B cell (primary cell): ENCODE results near the gene MREG. TPM values are rescaled to one million over a fixed set of nuclear protein-coding genes. Genes with fewer than 3 reads are reported as not detected.

Source experiments
- ATAC-seq: fragments of 200-7000 bp; cut with Tn5 transposase; one replicate; pipeline ENCODE4 v1.10.0; 2021; ENCODE audit warnings: low read depth, mild to moderate bottlenecking, moderate number of reproducible peaks, moderate library complexity
- CTCF ChIA-PET: fragments of 350-600 bp; sonication (Branson Sonifier 250); formaldehyde crosslinking; loops from one replicate; lab custom pipeline; 2021; ENCODE audit warnings: antibody characterized with exemption, inconsistent platforms; lab: Charles Lee
- POLR2A ChIA-PET: fragments of 350-600 bp; sonication (Branson Sonifier 250); formaldehyde crosslinking; loops from one replicate; lab custom pipeline; 2021; ENCODE audit warnings: antibody characterized with exemption; lab: Charles Lee
- DNase-seq: peaks from one replicate; pipeline ENCODE4 v3.0.0; 2013
- H2AFZ ChIP-seq: 2 replicates; pipeline ENCODE4 v1.6.1; 2012; ENCODE audit warnings: mild to moderate bottlenecking, low read depth, low read length; ENCODE audit not compliant: insufficient read depth, poor library complexity, severe bottlenecking
- H3K27ac ChIP-seq, 2 donors: 1 replicate in 1 of 2; 2 replicates in 1 of 2; pipeline ENCODE4 v1.5.1; 2012 to 2013; ENCODE audit warnings: low read length in 2 of 2, mild to moderate bottlenecking in 2 of 2, moderate library complexity in 1 of 2
- H3K27me3 ChIP-seq, 4 experiments: fragments of 200-600 bp in 1 of 4; sonication (generic) in 1 of 4; replicated peaks in 1 of 4; 1 replicate in 2 of 4; 2 replicates in 2 of 4; pipeline versions ENCODE4 v1.6.1 to v1.7.0; 2013 to 2016; ENCODE audit warnings: low read length in 3 of 4, mild to moderate bottlenecking in 2 of 4, mixed read lengths in 1 of 4, moderate library complexity in 1 of 4; ENCODE audit not compliant: insufficient read depth in 4 of 4, control insufficient read depth in 3 of 4; ENCODE audit errors: control extremely low read depth in 1 of 4
- H3K36me3 ChIP-seq, 2 experiments: replicated peaks in 1 of 2; 1 replicate in 1 of 2; 2 replicates in 1 of 2; pipeline versions ENCODE4 v1.6.1 to v1.7.1; 2013; ENCODE audit warnings: low read length in 1 of 2; ENCODE audit not compliant: insufficient read depth in 2 of 2, control insufficient read depth in 1 of 2; ENCODE audit errors: control extremely low read depth in 1 of 2, extremely low read depth in 1 of 2
- H3K4me1 ChIP-seq, 2 donors: fragments of 200-600 bp in 1 of 2; sonication (generic) in 1 of 2; 1 replicate in 1 of 2; 2 replicates in 1 of 2; pipeline versions ENCODE4 v1.5.1 to v1.6.1; 2013 to 2017; ENCODE audit warnings: low read length in 2 of 2; ENCODE audit not compliant: control insufficient read depth in 2 of 2, insufficient read depth in 2 of 2
- H3K4me2 ChIP-seq: replicated peaks from 2 replicates; pipeline ENCODE3; 2012; ENCODE audit warnings: mild to moderate bottlenecking, low read depth, low read length; ENCODE audit not compliant: poor library complexity, severe bottlenecking
- H3K4me3 ChIP-seq, 5 experiments: fragments of 200-600 bp in 1 of 5; sonication (generic) in 1 of 5; 1 replicate in 3 of 5; 2 replicates in 2 of 5; pipeline versions ENCODE4 v1.5.1 to v1.7.0; 2011 to 2016; ENCODE audit warnings: low read length in 4 of 5, mild to moderate bottlenecking in 4 of 5, low read depth in 2 of 5, control low read depth in 1 of 5, moderate library complexity in 1 of 5; ENCODE audit not compliant: insufficient read depth in 1 of 5; ENCODE audit errors: control extremely low read depth in 1 of 5, extremely low read depth in 1 of 5
- H3K79me2 ChIP-seq: fragments of 200-600 bp; sonication (generic); one replicate; pipeline ENCODE4 v1.6.0; 2016; ENCODE audit warnings: low read length; ENCODE audit not compliant: control insufficient read depth, insufficient read depth
- H3K9ac ChIP-seq: fragments of 200-600 bp; sonication (generic); 2 replicates; pipeline ENCODE4 v1.6.1; 2017; ENCODE audit warnings: mild to moderate bottlenecking, low read length, moderate library complexity
- H3K9me3 ChIP-seq, 3 donors: one replicate each; pipeline versions ENCODE4 v1.6.1 to v1.7.1; 2013; ENCODE audit warnings: low read length in 2 of 3; ENCODE audit not compliant: control insufficient read depth in 2 of 3, insufficient read depth in 1 of 3; ENCODE audit errors: control extremely low read depth in 1 of 3
- H4K20me1 ChIP-seq: 2 replicates; pipeline ENCODE4 v1.6.0; 2012; ENCODE audit warnings: mild to moderate bottlenecking, low read length; ENCODE audit not compliant: insufficient read depth, control insufficient read depth, poor library complexity, severe bottlenecking
- H3K27ac Mint-ChIP-seq: one replicate; pipeline ENCODE4 v1.8.0; 2021; ENCODE audit warnings: mixed read lengths
- H3K27me3 Mint-ChIP-seq: one replicate; pipeline ENCODE4 v1.8.0; 2021; ENCODE audit warnings: mixed read lengths
- H3K4me1 Mint-ChIP-seq: one replicate; pipeline ENCODE4 v1.8.0; 2021; ENCODE audit warnings: mixed read lengths
- H3K4me3 Mint-ChIP-seq: one replicate; pipeline ENCODE4 v1.8.0; 2021; ENCODE audit warnings: mixed read lengths
- H3K9me3 Mint-ChIP-seq: one replicate; pipeline ENCODE4 v1.8.0; 2022; ENCODE audit warnings: mixed read lengths; ENCODE audit not compliant: insufficient read depth
- EZH2 ChIP-seq: IDR thresholded peaks from 2 replicates; pipeline ENCODE4 v1.6.1; 2012; ENCODE audit warnings: borderline replicate concordance, low read depth, mild to moderate bottlenecking, moderate library complexity, low read length; ENCODE audit not compliant: insufficient read depth, poor library complexity, severe bottlenecking
- WGBS: methylation state at CpG from one replicate; pipeline ENCODE4 v1.1.5; 2013; ENCODE audit warnings: missing lambda C conversion rate; ENCODE audit not compliant: insufficient coverage; 5-methylcytosine and 5-hydroxymethylcytosine counted together
- intact Hi-C: fragments of 100-400 bp; cut with micrococcal nuclease; formaldehyde crosslinking; loops from one replicate; pipeline ENCODE4 v1.10.0; 2022
- polyA plus RNA-seq: library from polyadenylated mRNA; depleted of rRNA; stranded (reverse); fragments of >200 nt; gene quantifications from 2 replicates; pipeline ENCODE4 v1.2.3, GENCODE V29; 2012
- total RNA-seq, 2 donors: library from RNA; stranded (reverse); fragments of 120-200 nt in 1 of 2; gene quantifications; 1 replicate in 1 of 2; 2 replicates in 1 of 2; pipeline versions ENCODE4 v1.2.3 to v1.2.4, GENCODE V29; 2013 to 2022
- TF ChIP-seq, protein P1 (sequence below): fragments of 200-600 bp; IDR thresholded peaks from one replicate; pipeline ENCODE4 v1.8.0; 2022; ENCODE audit warnings: antibody characterized with exemption, mild to moderate bottlenecking

Gene MREG
- total and polyA plus RNA-seq, 2 donors (not counting 1 experiment from before 2014, with no cell fraction given) = 2.1 to 5.7 TPM

DNA sequence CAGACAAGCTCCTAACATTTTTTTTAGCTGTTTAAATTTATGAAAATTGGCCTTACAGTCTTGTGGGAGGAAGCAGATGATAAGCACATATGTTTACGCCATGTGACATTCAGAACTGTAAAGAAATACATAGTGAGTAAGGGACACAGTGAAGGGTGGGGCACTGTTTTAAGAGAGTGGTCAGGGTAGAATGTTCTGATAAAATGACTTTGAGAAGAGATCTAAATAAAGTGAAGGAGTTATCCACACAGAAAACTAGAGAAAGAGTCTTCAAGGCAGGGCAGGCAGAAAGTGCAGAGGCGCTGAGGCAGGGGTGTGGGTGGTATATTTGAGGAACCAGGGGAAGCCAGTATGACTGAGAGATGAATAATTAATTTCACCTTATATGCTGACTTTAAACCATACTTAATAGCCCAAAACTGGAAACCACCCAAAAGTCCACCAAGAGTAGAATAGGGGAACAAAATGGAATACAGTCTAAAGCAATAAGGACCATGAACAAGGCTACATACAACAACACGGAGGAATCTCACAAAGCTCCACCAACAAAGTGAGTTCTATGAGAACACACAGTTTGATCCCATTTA, 8.6 kb downstream of the MREG start:
- Histone ChIP-seq H3K4me3 (no peak overlapping the region), H3K4me1 (peaks cover 30 to 43% of the 10 kb centered on the region in 2 donors), H3K9me3 (no peaks in the 10 kb centered on the region), H3K4me2 (peak overlapping the region; percentile 32), H3K36me3 (no peaks in the 10 kb centered on the region), H3K79me2 (peaks cover 15% of the 10 kb centered on the region), H3K27ac (peak overlapping the region in 1 of 2 donors; percentile 49), H3K9ac (no peak overlapping the region), H3K27me3 (no peaks in the 10 kb centered on the region), H2AFZ (no peak overlapping the region), H4K20me1 (no peaks in the 10 kb centered on the region)
- Mint-ChIP-seq H3K27ac (peak overlapping the region; percentile 58), H3K4me1 (peaks cover 46% of the 10 kb centered on the region), H3K4me3 (peak overlapping the region; percentile 65), H3K9me3 (no peaks in the 10 kb centered on the region), H3K27me3 (no peaks in the 10 kb centered on the region)
- CTCF ChIA-PET = interaction anchor here (1.2 to 2.3 kb wide), 4 partner anchors 17 to 29 kb away, joined by 4 to 7 read pairs (median 6); no protein-coding TSS in a partner anchor
- DNase-seq = peak; percentile 62
- POLR2A ChIA-PET = interaction anchor here (0.7 kb wide), 1 partner anchor 942 kb away, joined by 3 read pairs; no protein-coding TSS in a partner anchor
- TF ChIP-seq, protein P1, sequence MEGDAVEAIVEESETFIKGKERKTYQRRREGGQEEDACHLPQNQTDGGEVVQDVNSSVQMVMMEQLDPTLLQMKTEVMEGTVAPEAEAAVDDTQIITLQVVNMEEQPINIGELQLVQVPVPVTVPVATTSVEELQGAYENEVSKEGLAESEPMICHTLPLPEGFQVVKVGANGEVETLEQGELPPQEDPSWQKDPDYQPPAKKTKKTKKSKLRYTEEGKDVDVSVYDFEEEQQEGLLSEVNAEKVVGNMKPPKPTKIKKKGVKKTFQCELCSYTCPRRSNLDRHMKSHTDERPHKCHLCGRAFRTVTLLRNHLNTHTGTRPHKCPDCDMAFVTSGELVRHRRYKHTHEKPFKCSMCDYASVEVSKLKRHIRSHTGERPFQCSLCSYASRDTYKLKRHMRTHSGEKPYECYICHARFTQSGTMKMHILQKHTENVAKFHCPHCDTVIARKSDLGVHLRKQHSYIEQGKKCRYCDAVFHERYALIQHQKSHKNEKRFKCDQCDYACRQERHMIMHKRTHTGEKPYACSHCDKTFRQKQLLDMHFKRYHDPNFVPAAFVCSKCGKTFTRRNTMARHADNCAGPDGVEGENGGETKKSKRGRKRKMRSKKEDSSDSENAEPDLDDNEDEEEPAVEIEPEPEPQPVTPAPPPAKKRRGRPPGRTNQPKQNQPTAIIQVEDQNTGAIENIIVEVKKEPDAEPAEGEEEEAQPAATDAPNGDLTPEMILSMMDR = no peak
- no peak for TF ChIP-seq EZH2
- WGBS = 75% methylated on average over 1 of the region's 3 CpGs
- intact Hi-C loops = no loop called here
- ATAC-seq = peak; percentile 52
